DOHH2 (cell line): ENCODE data around the gene RTP3.
A peak's percentile ranks its signal among the peaks of the same experiment; 100 is the strongest.
"Not testable (repeated sequence)": the region's sequence is repeated elsewhere in the genome, so short reads cannot be mapped to it uniquely, and the experiment has no call there.

Experiments
- H3F3A ChIP-seq: fragments of 200-600 bp; sonication (generic), shearing (Covaris generic); 2 replicates; pipeline ENCODE4 v1.6.0; 2016; ENCODE audit warnings: antibody characterized with exemption, mild to moderate bottlenecking; ENCODE audit not compliant: control insufficient read depth, insufficient read depth
- H3K27ac ChIP-seq: fragments of 200-600 bp; sonication (generic); 2 replicates; pipeline ENCODE4 v1.5.1; 2014; ENCODE audit warnings: low read depth, mild to moderate bottlenecking, low read length, moderate library complexity
- H3K27me3 ChIP-seq: fragments of 200-600 bp; sonication (generic); 2 replicates; pipeline ENCODE4 v1.6.1; 2014; ENCODE audit warnings: mild to moderate bottlenecking, low read length, mixed read lengths; ENCODE audit not compliant: control insufficient read depth
- H3K36me3 ChIP-seq: fragments of 200-600 bp; sonication (generic); 2 replicates; pipeline ENCODE4 v1.6.1; 2014; ENCODE audit warnings: mild to moderate bottlenecking, low read length, moderate library complexity, mixed read lengths; ENCODE audit not compliant: control insufficient read depth
- H3K4me1 ChIP-seq: fragments of 200-600 bp; sonication (generic); 2 replicates; pipeline ENCODE4 v1.6.1; 2014; ENCODE audit warnings: mild to moderate bottlenecking, low read length, mixed read lengths; ENCODE audit not compliant: control insufficient read depth
- H3K4me2 ChIP-seq: fragments of 200-600 bp; sonication (generic); 2 replicates; pipeline ENCODE4 v1.6.0; 2014; ENCODE audit warnings: mild to moderate bottlenecking, low read length, moderate library complexity
- H3K4me3 ChIP-seq: fragments of 200-600 bp; sonication (generic); 2 replicates; pipeline ENCODE4 v1.5.1; 2014; ENCODE audit warnings: mild to moderate bottlenecking, low read length, mixed read lengths
- H3K79me2 ChIP-seq: fragments of 200-600 bp; sonication (generic); 2 replicates; pipeline ENCODE4 v1.6.1; 2014; ENCODE audit warnings: mild to moderate bottlenecking, low read length, mixed read lengths; ENCODE audit not compliant: control insufficient read depth
- H3K9me2 ChIP-seq: fragments of 200-600 bp; sonication (generic); replicated peaks from 2 replicates; pipeline ENCODE4 v1.6.1; 2014; ENCODE audit warnings: mild to moderate bottlenecking, low read length, mixed read lengths; ENCODE audit not compliant: control insufficient read depth
- H3K9me3 ChIP-seq: fragments of 200-600 bp; sonication (generic); 2 replicates; pipeline ENCODE4 v1.6.1; 2014; ENCODE audit warnings: antibody characterized with exemption, low read length, mixed read lengths; ENCODE audit not compliant: control insufficient read depth, insufficient read depth
- H4K20me1 ChIP-seq: fragments of 200-600 bp; sonication (generic); 2 replicates; pipeline ENCODE4 v1.6.0; 2014; ENCODE audit warnings: low read depth, mild to moderate bottlenecking, antibody characterized with exemption, low read length, moderate library complexity; ENCODE audit not compliant: control insufficient read depth, insufficient read depth
- CTCF ChIP-seq: fragments of 200-600 bp; sonication (generic); IDR thresholded peaks from one replicate; pipeline ENCODE4 v1.5.1; 2014; ENCODE audit warnings: antibody characterized with exemption, mild to moderate bottlenecking, low read depth, low read length; ENCODE audit not compliant: poor library complexity, severe bottlenecking
- EZH2phosphoT487 ChIP-seq: fragments of 200-600 bp; sonication (generic); IDR thresholded peaks from 2 replicates; pipeline ENCODE4 v1.6.1; 2017; ENCODE audit warnings: borderline replicate concordance, mild to moderate bottlenecking, antibody characterized with exemption, low read length, moderate library complexity, mixed read lengths

Gene RTP3

GRCh38 chr3:46537779-46538178 is 40.0 kb downstream of the RTP3 start:
- no peaks in the 10 kb centered on the region for H3K9me2 ChIP-seq
- H3K27ac ChIP-seq, result peak overlapping the region; percentile 100
- TF ChIP-seq CTCF (no peak), EZH2phosphoT487 (no peak)
- H3K36me3 ChIP-seq, result peaks cover 6% of the 10 kb centered on the region; the same call in 1 of the 2 replicates
- H3K79me2 ChIP-seq, result peaks cover 5% of the 10 kb centered on the region
- peaks cover 77% of the 10 kb centered on the region for H3K4me1 ChIP-seq
- H3K9me3 ChIP-seq, result no peaks in the 10 kb centered on the region
- H3K4me2 ChIP-seq, result peak overlapping the region; percentile 99
- H4K20me1 ChIP-seq, result no peaks in the 10 kb centered on the region
- H3K27me3 ChIP-seq, result no peaks in the 10 kb centered on the region
- H3F3A ChIP-seq, result peaks cover 39% of the 10 kb centered on the region
- peak overlapping the region; percentile 74 for H3K4me3 ChIP-seq

- H3K4me3 ChIP-seq, result peak overlapping the region; percentile 74
- H3K36me3 ChIP-seq, H3K9me2 ChIP-seq, H3K79me2 ChIP-seq, H4K20me1 ChIP-seq, H3K27me3 ChIP-seq, H3K9me3 ChIP-seq: not testable (repeated sequence)
- H3K4me2 ChIP-seq, result peak overlapping the region; percentile 99
- peak overlapping the region; percentile 100 for H3K27ac ChIP-seq
- peaks cover 76% of the 10 kb centered on the region for H3K4me1 ChIP-seq
- peaks cover 39% of the 10 kb centered on the region for H3F3A ChIP-seq
Observed at GRCh38 chr3:46538425-46538802, 40.6 kb downstream of the RTP3 start.

GRCh38 chr3:46538803-46539442 is 41.1 kb downstream of the RTP3 start:
- no peak for TF ChIP-seq EZH2phosphoT487
- H3K4me3 ChIP-seq, result peak overlapping the region; percentile 74
- H3K27me3 ChIP-seq, result no peaks in the 10 kb centered on the region
- peaks cover 80% of the 10 kb centered on the region for H3K4me1 ChIP-seq
- H3K9me2 ChIP-seq, result no peaks in the 10 kb centered on the region
- H3K4me2 ChIP-seq, result peak overlapping the region; percentile 99
- H3K27ac ChIP-seq, result peak overlapping the region; percentile 100
- peaks cover 5% of the 10 kb centered on the region for H3K79me2 ChIP-seq
- peaks cover 6% of the 10 kb centered on the region; the same call in 1 of the 2 replicates for H3K36me3 ChIP-seq
- H3F3A ChIP-seq, result peaks cover 39% of the 10 kb centered on the region
- H4K20me1 ChIP-seq, result no peaks in the 10 kb centered on the region
- no peaks in the 10 kb centered on the region for H3K9me3 ChIP-seq

- peak overlapping the region; percentile 100 for H3K27ac ChIP-seq
- peaks cover 86% of the 10 kb centered on the region for H3K4me1 ChIP-seq
- peaks cover 6% of the 10 kb centered on the region; the same call in 1 of the 2 replicates for H3K36me3 ChIP-seq
- TF ChIP-seq EZH2phosphoT487 (no peak), CTCF (no peak)
- H4K20me1 ChIP-seq, result no peaks in the 10 kb centered on the region
- peak overlapping the region; percentile 99 for H3K4me2 ChIP-seq
- H3K9me3 ChIP-seq, result no peaks in the 10 kb centered on the region
- H3K27me3 ChIP-seq, result no peaks in the 10 kb centered on the region
- no peaks in the 10 kb centered on the region for H3K9me2 ChIP-seq
- H3K4me3 ChIP-seq, result peak overlapping the region; percentile 74
- H3K79me2 ChIP-seq, result peaks cover 5% of the 10 kb centered on the region
- H3F3A ChIP-seq, result peaks cover 39% of the 10 kb centered on the region
Observed at GRCh38 chr3:46539443-46540005, 41.7 kb downstream of the RTP3 start.
